ENCODE results near the gene TMEM43. TPM values are rescaled to one million over a fixed set of nuclear protein-coding genes. Genes with fewer than 3 reads are reported as not detected.

The TMEM43 gene
- total and polyA plus RNA-seq, 2 of the 13 experiments (the other 11 are each of a cell fraction or from before 2014, with no cell fraction given) = 48.9 to 50.5 TPM

DNA sequence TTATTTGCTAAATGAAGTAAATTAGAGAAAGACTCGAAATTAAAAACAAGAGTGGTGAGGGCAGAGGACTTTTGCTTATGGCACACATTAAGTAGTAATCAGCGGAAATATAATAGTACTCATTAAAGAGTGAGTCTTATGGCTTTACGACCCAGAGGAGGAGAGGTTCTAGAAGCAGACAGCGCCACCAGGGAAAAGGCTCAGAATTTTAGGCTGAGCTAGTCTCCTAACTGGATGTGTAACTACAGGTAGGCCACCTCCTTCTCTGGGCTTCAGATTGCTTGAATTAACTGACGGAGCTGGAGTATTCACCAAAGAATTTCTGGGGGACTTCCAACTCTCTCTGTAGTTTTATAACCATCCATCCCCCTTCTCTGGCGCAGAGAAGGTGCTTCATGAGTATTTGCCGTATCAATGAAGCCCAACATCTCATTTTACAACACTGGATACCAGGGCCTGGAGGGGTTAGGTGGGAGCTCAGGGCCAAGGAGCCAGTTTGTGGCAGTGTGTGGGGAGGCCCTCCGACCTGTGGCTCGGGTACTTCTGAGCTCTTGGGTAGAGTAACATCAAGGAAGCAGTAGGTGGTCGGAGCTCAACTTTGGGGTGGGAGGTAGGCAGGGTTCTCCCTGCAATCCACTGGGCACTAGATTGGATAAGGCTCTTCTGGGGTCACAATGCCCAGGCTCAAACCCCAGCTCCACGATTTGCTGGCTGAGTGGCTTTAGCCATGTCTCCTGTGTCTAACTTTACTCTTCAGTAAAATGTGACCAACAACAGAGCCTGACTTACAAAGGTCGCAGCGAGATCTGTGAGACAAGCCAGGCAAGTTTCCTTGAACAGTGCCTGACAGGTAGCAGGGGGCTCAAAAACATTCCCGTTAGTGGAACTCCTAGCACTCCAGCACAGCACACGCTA lies 1.3 kb upstream of the TMEM43 start (continued):
- TF ChIP-seq ZNF232 (CRISPR knock-in tag; IDR thresholded peaks at IDR 0.05; ENCODE audit: borderline replicate concordance) (peak; percentile 11; the same call in 1 of the 2 replicates), ZNF781 (CRISPR knock-in tag; IDR thresholded peaks at IDR 0.05; ENCODE audit: borderline replicate concordance, not compliant biosample characterization) (peak; percentile 79), KLF12 (CRISPR knock-in tag; IDR thresholded peaks at IDR 0.05; ENCODE audit: borderline replicate concordance) (0 out of 2 replicates have a peak, but pooled peaks have one; percentile 8), ZNF296 (CRISPR knock-in tag; conservative IDR thresholded peaks at IDR 0.05) (no peak), MEIS1 (CRISPR knock-in tag; IDR thresholded peaks at IDR 0.05; ENCODE audit: borderline replicate concordance) (no peak), ZEB1 (IDR thresholded peaks at IDR 0.05; ENCODE audit: insufficient replicate concordance, low read depth) (no peak), ZNF383 (CRISPR knock-in tag; IDR thresholded peaks at IDR 0.05; ENCODE audit: borderline replicate concordance) (no peak), EHMT2 (IDR thresholded peaks at IDR 0.05; ENCODE audit: borderline replicate concordance, low read depth, low read length) (no peak), ZNF382 (CRISPR knock-in tag; IDR thresholded peaks at IDR 0.05; ENCODE audit: borderline replicate concordance) (no peak), THAP11 (CRISPR knock-in tag; IDR thresholded peaks at IDR 0.05) (no peak), PHF20 (CRISPR knock-in tag; IDR thresholded peaks at IDR 0.05) (no peak), NCOA1 (CRISPR knock-in tag; IDR thresholded peaks at IDR 0.05) (no peak), EED (CRISPR knock-in tag; IDR thresholded peaks at IDR 0.05) (no peak), RARA (CRISPR knock-in tag; IDR thresholded peaks at IDR 0.05) (no peak), CBFB (CRISPR knock-in tag; IDR thresholded peaks at IDR 0.05) (0 out of 2 replicates have a peak, but pooled peaks have one; percentile 5), ZNF367 (CRISPR knock-in tag; IDR thresholded peaks at IDR 0.05; ENCODE audit: borderline replicate concordance) (no peak), ZNF737 (CRISPR knock-in tag; IDR thresholded peaks at IDR 0.05; ENCODE audit: borderline replicate concordance) (no peak)
- TF ChIP-seq, protein P1, sequence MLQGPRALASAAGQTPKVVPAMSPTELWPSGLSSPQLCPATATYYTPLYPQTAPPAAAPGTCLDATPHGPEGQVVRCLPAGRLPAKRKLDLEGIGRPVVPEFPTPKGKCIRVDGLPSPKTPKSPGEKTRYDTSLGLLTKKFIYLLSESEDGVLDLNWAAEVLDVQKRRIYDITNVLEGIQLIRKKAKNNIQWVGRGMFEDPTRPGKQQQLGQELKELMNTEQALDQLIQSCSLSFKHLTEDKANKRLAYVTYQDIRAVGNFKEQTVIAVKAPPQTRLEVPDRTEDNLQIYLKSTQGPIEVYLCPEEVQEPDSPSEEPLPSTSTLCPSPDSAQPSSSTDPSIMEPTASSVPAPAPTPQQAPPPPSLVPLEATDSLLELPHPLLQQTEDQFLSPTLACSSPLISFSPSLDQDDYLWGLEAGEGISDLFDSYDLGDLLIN (CRISPR knock-in tag; IDR thresholded peaks at IDR 0.05; ENCODE audit: borderline replicate concordance) = no peak
- TF ChIP-seq, protein P2, sequence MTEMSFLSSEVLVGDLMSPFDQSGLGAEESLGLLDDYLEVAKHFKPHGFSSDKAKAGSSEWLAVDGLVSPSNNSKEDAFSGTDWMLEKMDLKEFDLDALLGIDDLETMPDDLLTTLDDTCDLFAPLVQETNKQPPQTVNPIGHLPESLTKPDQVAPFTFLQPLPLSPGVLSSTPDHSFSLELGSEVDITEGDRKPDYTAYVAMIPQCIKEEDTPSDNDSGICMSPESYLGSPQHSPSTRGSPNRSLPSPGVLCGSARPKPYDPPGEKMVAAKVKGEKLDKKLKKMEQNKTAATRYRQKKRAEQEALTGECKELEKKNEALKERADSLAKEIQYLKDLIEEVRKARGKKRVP (CRISPR knock-in tag; IDR thresholded peaks at IDR 0.05) = no peak
- TF ChIP-seq, protein P3, sequence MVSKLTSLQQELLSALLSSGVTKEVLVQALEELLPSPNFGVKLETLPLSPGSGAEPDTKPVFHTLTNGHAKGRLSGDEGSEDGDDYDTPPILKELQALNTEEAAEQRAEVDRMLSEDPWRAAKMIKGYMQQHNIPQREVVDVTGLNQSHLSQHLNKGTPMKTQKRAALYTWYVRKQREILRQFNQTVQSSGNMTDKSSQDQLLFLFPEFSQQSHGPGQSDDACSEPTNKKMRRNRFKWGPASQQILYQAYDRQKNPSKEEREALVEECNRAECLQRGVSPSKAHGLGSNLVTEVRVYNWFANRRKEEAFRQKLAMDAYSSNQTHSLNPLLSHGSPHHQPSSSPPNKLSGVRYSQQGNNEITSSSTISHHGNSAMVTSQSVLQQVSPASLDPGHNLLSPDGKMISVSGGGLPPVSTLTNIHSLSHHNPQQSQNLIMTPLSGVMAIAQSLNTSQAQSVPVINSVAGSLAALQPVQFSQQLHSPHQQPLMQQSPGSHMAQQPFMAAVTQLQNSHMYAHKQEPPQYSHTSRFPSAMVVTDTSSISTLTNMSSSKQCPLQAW (CRISPR knock-in tag; IDR thresholded peaks at IDR 0.05) = no peak
